Activated naive CD8-positive, alpha-beta T cell treated with anti-CD3 and anti-CD28 coated beads, Interleukin-2, amount 50 U/mL, for 16 hours (primary cell): ENCODE results near the gene GBE1.
"Not testable (repeated sequence)": the region's sequence is repeated elsewhere in the genome, so short reads cannot be mapped to it uniquely, and the experiment has no call there.

Source experiments
- DNase-seq: peaks from one replicate; pipeline ENCODE4 v3.0.0-alpha.2; 2020; ENCODE audit warnings: low read depth, low spot score

The GBE1 gene

DNA sequence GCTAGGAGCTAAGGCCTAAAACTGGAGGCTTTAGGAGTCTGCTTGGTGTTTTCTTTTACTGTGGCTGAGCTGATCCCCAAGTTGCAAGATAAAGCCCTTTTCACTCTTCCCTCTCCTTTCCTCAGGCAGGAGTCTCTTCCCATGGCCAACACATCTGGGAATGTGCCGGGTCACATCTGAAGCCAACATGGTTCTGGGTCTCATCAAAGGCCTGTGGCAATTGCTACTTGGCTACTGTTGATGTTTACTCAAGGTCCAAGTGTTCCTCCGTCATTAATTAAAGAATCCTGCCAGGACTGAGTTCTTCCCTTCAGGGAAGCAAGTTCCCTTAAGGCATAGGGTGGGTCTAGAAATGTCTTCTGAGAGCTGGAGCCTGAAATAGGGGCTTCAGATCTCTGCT, 230.2 kb downstream of the GBE1 start:
- DNase-seq, result no peak

DNA sequence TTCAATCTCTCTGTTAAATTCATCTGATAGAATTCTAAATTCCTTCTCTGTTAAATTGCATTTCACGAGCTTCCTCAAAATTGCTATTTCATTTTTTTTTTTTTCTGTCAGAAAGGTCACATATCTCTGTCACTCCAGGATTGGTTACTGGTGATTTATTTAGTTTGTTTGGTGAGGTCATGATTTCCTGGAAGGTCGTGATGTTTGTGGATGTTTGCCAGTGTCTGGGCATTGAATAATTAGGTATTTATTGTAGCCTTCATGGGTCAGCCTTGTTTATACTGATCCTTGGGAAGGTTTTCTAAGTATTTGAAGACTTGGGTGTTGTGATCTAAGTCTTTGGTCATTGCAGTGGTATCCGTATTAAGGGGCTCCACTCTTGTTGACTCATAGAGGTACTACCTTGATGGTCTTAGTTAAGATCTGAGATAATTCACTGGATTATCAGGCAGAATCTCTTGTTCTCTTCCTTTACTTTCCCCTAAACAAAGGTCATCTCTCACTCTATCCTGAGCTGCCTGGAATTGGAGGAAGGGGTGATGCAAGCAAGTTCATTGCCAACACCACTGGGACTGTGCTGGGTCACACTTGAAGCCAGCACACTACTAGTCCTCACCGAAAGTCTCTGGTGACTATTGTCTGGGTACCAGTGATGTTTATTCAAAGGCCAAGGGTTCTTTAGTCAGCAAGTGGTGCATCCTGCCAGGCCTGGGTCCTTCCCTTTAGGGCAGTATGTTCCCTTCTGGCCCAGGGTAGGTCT, 231.1 kb downstream of the GBE1 start:
- DNase-seq, result no peak

DNA sequence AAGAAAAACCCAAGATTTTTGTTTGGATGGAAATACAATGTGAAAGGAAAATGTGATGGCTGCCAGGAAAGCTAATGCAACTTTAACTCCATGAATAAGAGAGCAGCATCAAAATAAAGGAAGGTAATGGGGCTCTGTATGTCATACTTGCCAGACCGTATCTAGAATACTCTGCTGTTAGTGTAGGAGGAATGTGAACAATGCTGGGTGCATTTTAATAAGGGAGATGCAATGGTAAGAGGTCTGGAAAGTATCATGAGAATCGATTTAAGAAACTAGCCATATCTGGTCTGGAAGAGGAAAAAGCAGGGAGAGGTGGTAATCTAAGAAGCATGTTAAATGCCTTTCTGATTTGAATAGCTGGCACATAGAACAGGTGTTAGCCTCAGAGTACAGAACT, 239.6 kb downstream of the GBE1 start:
- no peak for DNase-seq

DNA sequence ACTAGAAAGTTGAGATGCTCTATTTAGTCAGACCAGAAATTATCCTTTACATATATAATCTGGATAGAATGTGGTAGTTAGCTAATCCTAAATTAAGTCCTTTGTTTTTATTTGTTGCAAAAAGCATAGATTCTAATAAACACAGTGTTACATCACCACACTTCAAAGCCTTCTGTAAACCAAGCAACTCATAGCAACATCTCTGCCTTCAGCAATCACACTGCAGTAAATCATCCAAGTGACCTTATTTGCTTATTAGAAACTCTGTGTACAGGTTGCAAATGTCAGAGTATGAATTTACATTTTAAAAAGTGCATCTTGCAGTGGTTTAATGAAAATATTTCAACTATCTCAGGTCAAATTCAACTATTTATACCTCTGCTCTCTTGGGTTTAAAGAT, 242.5 kb downstream of the GBE1 start:
- DNase-seq, result no peak

- no peak for DNase-seq
Observed at GRCh38 chr3:81516042-81516441, 245.4 kb downstream of the GBE1 start.

DNA sequence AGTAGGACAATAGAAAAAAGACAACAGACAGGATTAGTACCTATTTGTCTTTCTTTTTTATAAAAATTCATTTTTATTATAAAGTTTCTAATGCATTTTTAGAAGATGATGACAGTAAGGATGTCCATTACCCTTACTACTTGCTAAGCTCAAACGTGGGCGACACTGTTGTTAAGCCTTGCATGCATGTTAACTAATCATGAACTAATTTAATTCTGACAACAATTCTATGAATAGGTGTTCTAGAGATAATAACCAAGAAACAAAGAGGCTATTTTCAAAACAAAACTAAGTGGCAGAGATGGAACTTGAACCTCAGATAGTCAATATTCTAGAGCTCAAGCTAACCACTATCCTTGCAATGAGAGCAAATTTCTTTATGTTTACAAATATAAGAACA, 247.9 kb downstream of the GBE1 start:
- DNase-seq, result no peak

GRCh38 chr3:81503026-81503425, 258.4 kb downstream of the GBE1 start:
- no peak for DNase-seq

DNA sequence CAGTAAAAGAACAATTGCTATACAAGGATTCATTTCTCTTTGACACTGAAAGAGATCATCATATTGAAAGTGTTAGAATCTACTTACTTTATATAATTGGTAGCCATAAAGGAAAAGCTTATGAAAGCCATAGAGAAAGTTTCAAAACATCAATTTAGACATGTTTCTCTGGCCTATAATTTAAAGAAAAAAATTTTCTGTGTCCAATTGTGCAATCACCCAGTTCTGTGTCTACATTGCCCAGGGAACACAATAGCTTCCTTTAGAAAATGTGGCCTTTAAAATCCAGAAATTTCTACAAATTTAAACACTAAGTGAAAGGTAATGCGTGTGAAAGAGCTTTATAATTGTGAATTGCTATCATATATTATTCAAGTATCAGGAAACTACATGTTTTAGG, 259.2 kb downstream of the GBE1 start:
- DNase-seq, result no peak

- no peak for DNase-seq
Observed at GRCh38 chr3:81500039-81500438, 261.4 kb downstream of the GBE1 start.

DNA sequence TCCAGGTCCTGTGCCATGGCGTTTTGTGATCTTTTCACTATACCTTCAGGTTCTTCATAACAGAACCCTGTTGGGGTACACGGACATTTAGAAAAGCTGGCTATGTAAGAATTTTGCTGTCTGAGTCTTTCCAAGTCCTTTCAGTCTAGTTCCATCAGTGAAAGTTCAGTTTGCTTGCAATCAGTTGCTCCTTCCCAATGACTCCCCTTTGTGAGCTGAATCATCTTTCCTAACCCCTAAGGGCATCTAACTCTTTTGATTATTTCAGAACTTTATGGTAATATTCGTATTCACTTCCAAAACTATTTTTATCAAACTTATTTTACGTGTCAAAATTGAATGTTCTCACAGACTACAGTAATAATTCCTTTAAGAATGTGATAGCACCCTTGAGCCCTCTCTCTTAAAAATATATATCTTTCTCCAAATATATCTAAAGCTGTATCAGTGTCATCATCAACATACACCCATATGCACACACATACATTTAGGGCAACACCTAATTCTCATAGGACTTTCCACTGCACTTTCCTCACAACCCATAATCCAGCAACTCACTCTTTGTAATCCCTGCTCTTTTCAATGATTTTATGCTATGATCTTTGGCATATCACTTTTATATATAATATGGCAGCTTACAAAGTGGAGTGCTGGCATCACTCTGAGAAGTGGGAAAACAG, 263.7 kb downstream of the GBE1 start:
- no peak for DNase-seq

- DNase-seq, result no peak
Observed at GRCh38 chr3:81496407-81497104, 264.9 kb downstream of the GBE1 start.

DNA sequence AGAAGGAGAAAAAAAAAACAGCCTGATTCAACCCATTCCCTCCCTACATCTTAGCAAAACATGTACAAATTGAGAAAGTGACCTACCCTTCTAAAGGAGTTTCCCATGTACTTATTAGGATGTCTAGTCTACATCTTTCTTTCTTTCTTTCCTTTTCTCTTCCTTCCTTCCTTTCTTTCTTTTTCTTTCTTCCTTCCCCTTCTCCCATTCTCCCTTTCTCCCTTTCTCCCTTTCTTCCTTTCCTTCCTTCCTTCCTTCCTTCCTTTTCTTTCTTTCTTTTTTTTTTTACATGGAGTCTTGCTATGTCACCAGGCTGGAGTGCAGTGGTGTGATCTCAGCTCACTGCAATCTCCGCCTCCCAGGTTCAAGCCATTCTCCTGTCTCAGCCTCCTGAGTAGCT, 269.0 kb downstream of the GBE1 start:
- DNase-seq, result not testable (repeated sequence)

- no peak for DNase-seq
Observed at GRCh38 chr3:81492040-81492439, 269.4 kb downstream of the GBE1 start.

DNA sequence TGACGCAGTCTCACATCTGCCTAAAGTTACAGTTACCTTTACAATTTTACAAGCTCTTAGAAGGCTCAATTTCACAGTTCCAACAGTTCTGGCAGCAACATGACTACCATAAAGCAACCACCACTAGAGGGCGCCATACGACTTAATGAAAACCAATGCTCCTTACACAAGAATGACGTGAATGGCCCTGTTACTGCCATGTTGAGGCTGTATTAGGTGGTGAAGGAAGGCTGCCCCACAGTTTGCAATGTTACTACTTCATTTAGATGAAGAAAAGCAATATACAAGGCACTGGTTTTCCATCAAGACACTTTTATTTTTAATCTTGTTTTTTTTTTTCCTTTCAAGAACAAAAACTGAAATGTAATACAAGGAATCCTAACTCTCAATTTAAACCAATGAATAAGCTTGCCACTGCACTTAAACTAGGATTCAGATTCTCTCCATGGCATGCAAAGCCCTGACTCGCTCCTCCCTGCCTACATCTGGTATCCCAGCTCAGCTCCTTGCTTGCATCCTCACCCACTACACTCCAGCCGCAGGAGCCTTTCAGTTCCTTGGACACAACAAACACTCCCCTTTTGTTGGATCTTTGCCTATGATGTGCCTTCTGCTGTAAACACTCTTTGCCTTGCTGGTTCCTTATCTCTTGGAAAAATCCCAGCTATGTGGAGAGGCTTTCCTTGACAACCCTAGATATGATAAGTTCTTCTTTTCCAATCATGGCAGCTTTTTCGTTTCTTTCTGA, 270.7 kb downstream of the GBE1 start:
- DNase-seq, result peak; percentile 46

- no peak for DNase-seq
Observed at GRCh38 chr3:81485444-81485865, 276.0 kb downstream of the GBE1 start.

- DNase-seq, result no peak
Observed at GRCh38 chr3:81484520-81484919, 276.9 kb downstream of the GBE1 start.

DNA sequence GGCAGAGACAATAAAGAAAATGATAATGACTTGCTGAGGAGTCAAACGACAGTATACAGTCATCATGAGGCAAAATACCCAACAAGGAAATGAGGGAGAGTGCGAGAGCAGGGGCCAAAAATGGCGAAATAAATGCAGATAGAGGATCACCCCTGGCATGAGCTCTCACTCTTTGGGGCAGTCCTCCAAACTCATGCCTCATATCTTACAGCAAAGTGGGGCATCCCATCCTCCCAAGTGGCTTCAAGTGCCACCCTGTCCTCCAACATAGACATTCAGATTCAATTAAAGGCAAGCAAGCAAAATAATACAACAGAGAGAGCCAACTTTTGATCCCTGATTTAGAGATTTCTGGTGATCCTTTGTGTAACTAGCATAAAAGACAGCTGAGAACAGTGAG, 278.4 kb downstream of the GBE1 start:
- no peak for DNase-seq

DNA sequence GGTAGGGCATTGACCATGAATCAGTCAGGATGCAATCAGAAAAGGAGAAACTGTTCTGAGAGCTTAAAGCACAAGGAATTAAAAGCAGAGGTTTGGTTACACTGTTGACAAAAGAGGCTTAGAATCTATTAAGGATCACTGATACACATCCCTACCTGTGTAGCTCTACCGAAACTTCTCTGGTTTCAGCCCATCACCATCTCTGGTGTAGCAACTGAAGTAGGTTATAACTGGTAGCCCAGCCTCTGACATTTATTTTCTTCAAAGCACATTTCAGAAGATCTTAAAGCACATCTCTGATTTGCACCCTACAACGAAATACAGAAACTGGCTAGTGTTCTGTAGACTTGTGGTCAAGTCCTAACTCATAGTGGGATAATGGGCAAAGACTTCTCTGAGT, 283.7 kb downstream of the GBE1 start:
- DNase-seq, result no peak

GRCh38 chr3:81476692-81477091, 284.8 kb downstream of the GBE1 start:
- no peak for DNase-seq

- no peak for DNase-seq
Observed at GRCh38 chr3:81472600-81473362, 288.7 kb downstream of the GBE1 start.

DNA sequence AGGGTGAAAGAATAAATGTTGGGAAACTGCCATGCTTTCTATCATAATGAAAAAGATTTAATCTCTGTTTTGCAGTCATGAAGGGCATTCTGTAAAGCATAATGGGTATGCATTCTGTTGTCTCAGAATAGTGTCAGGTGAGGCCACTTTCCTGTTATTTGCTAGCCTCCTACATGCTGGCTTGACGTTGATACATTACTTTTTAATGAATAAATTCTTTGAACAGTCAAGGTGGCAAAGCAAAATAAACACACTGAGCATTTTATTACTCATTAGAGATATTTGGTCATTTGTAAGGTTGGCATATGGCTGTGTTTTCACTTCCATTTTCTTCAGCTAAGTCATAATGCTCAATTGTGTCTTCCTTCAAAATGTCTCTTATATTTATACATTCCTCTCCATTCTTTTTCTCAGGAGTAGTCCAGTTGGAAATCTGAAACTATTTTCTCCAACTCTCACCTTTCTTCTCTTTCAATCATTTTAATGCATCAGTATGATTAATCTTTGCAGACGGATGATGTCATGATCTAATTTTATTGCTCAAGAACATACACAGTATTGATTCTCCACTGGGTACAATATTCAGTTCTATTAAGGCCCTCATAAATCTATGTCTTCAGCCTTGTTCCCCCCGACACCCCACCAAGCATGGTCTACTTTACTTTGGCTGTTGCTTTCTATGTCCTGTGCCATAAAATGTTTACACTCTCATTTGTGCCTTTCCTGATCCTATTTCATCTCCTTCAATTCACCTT, 290.7 kb downstream of the GBE1 start:
- no peak for DNase-seq
